Activated T-cell treated with anti-CD3 and anti-CD28 coated beads, Interleukin-2, amount 50 U/mL, for 1 hour (primary cell): ENCODE measurements around the gene SMG5.

ENCODE experiments used
- DNase-seq: peaks from one replicate; pipeline ENCODE4 v3.0.0-alpha.2; 2020

SMG5 gene

GRCh38 chr1:156281693-156282478 lies 739 bp downstream of the SMG5 start:
- DNase-seq: no peak

- DNase-seq: no peak
These were observed 1.3 kb downstream of the SMG5 start for GRCh38 chr1:156281281-156281680.

- no peak for DNase-seq
These were observed 2.8 kb downstream of the SMG5 start for GRCh38 chr1:156279837-156280236.

- DNase-seq: no peak
These were observed 5.7 kb downstream of the SMG5 start for GRCh38 chr1:156276966-156277381.

- DNase-seq: no peak
These were observed 6.1 kb downstream of the SMG5 start for GRCh38 chr1:156276532-156276931.

- DNase-seq: no peak
These were observed 12.3 kb downstream of the SMG5 start for GRCh38 chr1:156270314-156270713.

GRCh38 chr1:156268336-156268735 lies 14.3 kb downstream of the SMG5 start:
- DNase-seq: no peak

GRCh38 chr1:156266051-156266450 lies 16.6 kb downstream of the SMG5 start:
- DNase-seq: no peak

- DNase-seq: no peak
These were observed 19.4 kb downstream of the SMG5 start for GRCh38 chr1:156263288-156263655.

GRCh38 chr1:156262461-156263287 lies 20.0 kb downstream of the SMG5 start:
- DNase-seq: no peak

GRCh38 chr1:156260896-156261295 lies 21.7 kb downstream of the SMG5 start:
- no peak for DNase-seq

GRCh38 chr1:156259805-156260204 lies 22.8 kb downstream of the SMG5 start:
- DNase-seq: no peak

GRCh38 chr1:156258859-156259258 lies 23.8 kb downstream of the SMG5 start:
- no peak for DNase-seq

- no peak for DNase-seq
These were observed 24.9 kb downstream of the SMG5 start for GRCh38 chr1:156257711-156258110.

- no peak for DNase-seq
These were observed 29.0 kb downstream of the SMG5 start for GRCh38 chr1:156253634-156254033.

- DNase-seq: no peak
These were observed 31.1 kb downstream of the SMG5 start for GRCh38 chr1:156251527-156251926.

GRCh38 chr1:156249593-156249992 lies 33.0 kb downstream of the SMG5 start:
- DNase-seq: no peak

GRCh38 chr1:156248323-156248683 lies 34.3 kb downstream of the SMG5 start:
- DNase-seq: no peak

- DNase-seq: no peak
These were observed 34.9 kb downstream of the SMG5 start, which contains the start of gene PAQR6 for GRCh38 chr1:156247460-156248322. Gene PAQR6 (minus strand): TSS chr1:156248056. CDS start chr1:156246731, 1,325 bp downstream.

- no peak for DNase-seq
These were observed 35.7 kb downstream of the SMG5 start for GRCh38 chr1:156246781-156247459.

GRCh38 chr1:156246241-156246780 lies 36.3 kb downstream of the SMG5 start:
- no peak for DNase-seq
